ENCODE data around the gene CTNNA3. TPM values are rescaled to one million over a fixed set of nuclear protein-coding genes. Genes with fewer than 3 reads are reported as not detected.

The CTNNA3 gene
- total and polyA plus RNA-seq, 4 donors: under 0.01 to 39.8 (median 0.09) TPM

- H3K4me1 ChIP-seq (ENCODE audit: control insufficient read depth in 5 of 5, insufficient read depth in 5 of 5, low read length in 5 of 5): peaks cover 0 to 5% (median 4%) of the 10 kb centered on the region in 5 donors
- no peak overlapping the region for H3K4me3 ChIP-seq
- WGBS, 2 donors: 69 to 74% methylated on average over 1 of the region's 1 CpG
- TF ChIP-seq CTCF (IDR thresholded peaks at IDR 0.05; ENCODE audit: control extremely low read depth, extremely low read depth): no peak
- no peak overlapping the region for H3K9ac ChIP-seq (ENCODE audit: insufficient read depth in 1 of 2, low read length in 2 of 2)
- H3K9me3 ChIP-seq (ENCODE audit: control insufficient read depth in 4 of 4, insufficient read depth in 3 of 4, low read length in 3 of 4): no peaks in the 10 kb centered on the region
- no peaks in the 10 kb centered on the region for H3K36me3 ChIP-seq (ENCODE audit: control insufficient read depth in 4 of 4, insufficient read depth in 4 of 4, low read length in 4 of 4)
- peak overlapping the region in 1 of 2 donors; percentile 40 for H3K27ac ChIP-seq (ENCODE audit: low read depth in 1 of 2, low read length in 1 of 2)
- DNase-seq (no peak), ATAC-seq (ENCODE audit: insufficient read depth, low FRiP score) (no peak)
- no peaks in the 10 kb centered on the region for H3K27me3 ChIP-seq (ENCODE audit: control insufficient read depth in 3 of 3, insufficient read depth in 3 of 3, low read length in 2 of 3)
Measured at GRCh38 chr10:67088036-67088435, 608.0 kb downstream of the CTNNA3 start.

GRCh38 chr10:67087135-67087425, 608.9 kb downstream of the CTNNA3 start:
- Histone ChIP-seq H3K27ac (ENCODE audit: low read depth in 1 of 2, low read length in 1 of 2) (no peak overlapping the region), H3K9me3 (ENCODE audit: control insufficient read depth in 4 of 4, insufficient read depth in 3 of 4, low read length in 3 of 4) (no peaks in the 10 kb centered on the region), H3K9ac (ENCODE audit: insufficient read depth in 1 of 2, low read length in 2 of 2) (no peak overlapping the region), H3K4me1 (ENCODE audit: control insufficient read depth in 5 of 5, insufficient read depth in 5 of 5, low read length in 5 of 5) (peaks cover 0 to 5% (median 4%) of the 10 kb centered on the region in 5 donors), H3K4me3 (no peak overlapping the region), H3K36me3 (ENCODE audit: control insufficient read depth in 4 of 4, insufficient read depth in 4 of 4, low read length in 4 of 4) (no peaks in the 10 kb centered on the region), H3K27me3 (ENCODE audit: control insufficient read depth in 3 of 3, insufficient read depth in 3 of 3, low read length in 2 of 3) (no peaks in the 10 kb centered on the region)
- no peak for DNase-seq
- no peak for TF ChIP-seq CTCF (IDR thresholded peaks at IDR 0.05; ENCODE audit: control extremely low read depth, extremely low read depth)
- ATAC-seq (ENCODE audit: insufficient read depth, low FRiP score): no peak

- Histone ChIP-seq H3K9ac (ENCODE audit: insufficient read depth in 1 of 2, low read length in 2 of 2) (no peak overlapping the region), H3K27ac (ENCODE audit: low read depth in 1 of 2, low read length in 1 of 2) (peak overlapping the region in 1 of 2 donors; percentile 53), H3K9me3 (ENCODE audit: control insufficient read depth in 4 of 4, insufficient read depth in 3 of 4, low read length in 3 of 4) (no peaks in the 10 kb centered on the region), H3K27me3 (ENCODE audit: control insufficient read depth in 3 of 3, insufficient read depth in 3 of 3, low read length in 2 of 3) (no peaks in the 10 kb centered on the region), H3K4me3 (no peak overlapping the region), H3K4me1 (ENCODE audit: control insufficient read depth in 5 of 5, insufficient read depth in 5 of 5, low read length in 5 of 5) (peaks cover 0 to 5% (median 4%) of the 10 kb centered on the region in 5 donors), H3K36me3 (ENCODE audit: control insufficient read depth in 4 of 4, insufficient read depth in 4 of 4, low read length in 4 of 4) (no peaks in the 10 kb centered on the region)
- TF ChIP-seq CTCF (IDR thresholded peaks at IDR 0.05; ENCODE audit: control extremely low read depth, extremely low read depth): no peak
- WGBS, 2 donors: 42 to 71% methylated on average over 2 of the region's 2 CpGs
- ATAC-seq (ENCODE audit: insufficient read depth, low FRiP score) (no peak), DNase-seq (peak in 2 of 3 donors; percentile 10 to 31)
Measured at GRCh38 chr10:67086327-67087134, 609.5 kb downstream of the CTNNA3 start.
